Loucy (cell line): ENCODE data around the gene ALG12.

Experiments used
- EZH2phosphoT487 ChIP-seq: fragments of 200-600 bp; IDR thresholded peaks from 2 replicates; pipeline ENCODE4 v1.6.1; 2018; ENCODE audit warnings: antibody characterized with exemption, mild to moderate bottlenecking, moderate library complexity, borderline replicate concordance
- TF ChIP-seq, protein P1 (sequence below): fragments of 200-600 bp; sonication (generic); conservative IDR thresholded peaks from 2 replicates; pipeline ENCODE4 v1.5.1; 2014; ENCODE audit warnings: mild to moderate bottlenecking, antibody characterized with exemption, low read length

- TF ChIP-seq, protein P1, sequence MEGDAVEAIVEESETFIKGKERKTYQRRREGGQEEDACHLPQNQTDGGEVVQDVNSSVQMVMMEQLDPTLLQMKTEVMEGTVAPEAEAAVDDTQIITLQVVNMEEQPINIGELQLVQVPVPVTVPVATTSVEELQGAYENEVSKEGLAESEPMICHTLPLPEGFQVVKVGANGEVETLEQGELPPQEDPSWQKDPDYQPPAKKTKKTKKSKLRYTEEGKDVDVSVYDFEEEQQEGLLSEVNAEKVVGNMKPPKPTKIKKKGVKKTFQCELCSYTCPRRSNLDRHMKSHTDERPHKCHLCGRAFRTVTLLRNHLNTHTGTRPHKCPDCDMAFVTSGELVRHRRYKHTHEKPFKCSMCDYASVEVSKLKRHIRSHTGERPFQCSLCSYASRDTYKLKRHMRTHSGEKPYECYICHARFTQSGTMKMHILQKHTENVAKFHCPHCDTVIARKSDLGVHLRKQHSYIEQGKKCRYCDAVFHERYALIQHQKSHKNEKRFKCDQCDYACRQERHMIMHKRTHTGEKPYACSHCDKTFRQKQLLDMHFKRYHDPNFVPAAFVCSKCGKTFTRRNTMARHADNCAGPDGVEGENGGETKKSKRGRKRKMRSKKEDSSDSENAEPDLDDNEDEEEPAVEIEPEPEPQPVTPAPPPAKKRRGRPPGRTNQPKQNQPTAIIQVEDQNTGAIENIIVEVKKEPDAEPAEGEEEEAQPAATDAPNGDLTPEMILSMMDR = no peak
- TF ChIP-seq EZH2phosphoT487 = no peak
These were observed 958 bp upstream of the ALG12 start for GRCh38 chr22:49918911-49919881.
